ENCODE data around the gene GIPC3. TPM values are rescaled to one million over a fixed set of nuclear protein-coding genes. Genes with fewer than 3 reads are reported as not detected.

Gene GIPC3
- total RNA-seq, 2 experiments from 2014 or later: 1.1 TPM

DNA sequence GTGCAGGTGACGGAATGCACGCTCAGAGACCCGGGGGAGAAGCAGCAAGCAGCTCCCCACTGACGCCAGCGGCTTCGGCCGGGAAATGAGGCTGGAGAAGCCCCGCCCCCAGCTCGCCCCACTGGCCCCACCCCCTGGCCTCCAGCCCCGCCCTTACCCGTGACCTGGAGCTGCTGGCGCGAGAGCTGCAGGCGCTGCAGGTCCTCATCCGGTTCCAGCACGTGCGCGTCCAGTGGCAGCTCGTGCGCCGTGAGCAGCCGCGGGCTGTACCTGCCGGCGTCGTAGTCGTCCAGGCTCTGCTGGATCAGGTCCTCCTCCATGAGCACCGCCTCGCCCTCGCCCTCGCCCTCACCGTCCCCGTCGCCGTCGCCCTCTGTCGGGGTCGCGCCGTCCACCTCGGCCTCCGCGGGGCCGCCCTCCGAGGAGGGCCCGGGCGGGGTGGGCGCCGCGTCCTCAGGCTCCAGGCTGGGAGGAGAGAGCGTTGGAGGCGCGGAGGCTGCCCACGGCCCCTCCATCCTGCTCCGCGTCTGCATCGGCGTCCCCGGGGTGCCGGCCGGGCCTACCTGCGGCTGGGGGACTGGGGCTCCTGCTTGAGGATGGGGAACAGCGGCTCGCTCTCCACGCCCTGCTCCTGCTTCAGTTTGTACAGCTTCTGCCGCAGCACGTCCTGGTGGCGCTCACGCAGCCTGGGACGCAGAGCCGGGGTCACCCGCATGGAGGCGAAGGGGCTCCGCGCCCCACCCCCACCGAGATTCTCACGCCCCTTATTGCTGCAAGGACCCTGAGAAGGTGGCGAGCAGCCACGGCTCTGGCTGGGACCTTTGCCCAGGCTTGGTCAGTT is 27.8 kb downstream of the GIPC3 start:
- Mint-ChIP-seq H3K4me3 (no peak overlapping the region), H3K36me3 (ENCODE audit: low read depth) (peaks cover 20% of the 10 kb centered on the region), H3K9me3 (no peaks in the 10 kb centered on the region), H3K27ac (no peak overlapping the region), H3K4me1 (ENCODE audit: low read depth) (peaks cover 10% of the 10 kb centered on the region), H3K27me3 (no peaks in the 10 kb centered on the region)
- intact Hi-C loops (cut with DNase I, micrococcal nuclease): no loop called here
- ATAC-seq (ENCODE audit: poor library complexity): no peak
- ChIA-PET POLR2A (no interaction called here), CTCF (no interaction called here)
- H3K27me3 ChIP-seq (ENCODE audit: control insufficient read depth in 1 of 2, insufficient read depth in 2 of 2, low read length in 2 of 2): no peaks in the 10 kb centered on the region
- TF ChIP-seq, protein P1, sequence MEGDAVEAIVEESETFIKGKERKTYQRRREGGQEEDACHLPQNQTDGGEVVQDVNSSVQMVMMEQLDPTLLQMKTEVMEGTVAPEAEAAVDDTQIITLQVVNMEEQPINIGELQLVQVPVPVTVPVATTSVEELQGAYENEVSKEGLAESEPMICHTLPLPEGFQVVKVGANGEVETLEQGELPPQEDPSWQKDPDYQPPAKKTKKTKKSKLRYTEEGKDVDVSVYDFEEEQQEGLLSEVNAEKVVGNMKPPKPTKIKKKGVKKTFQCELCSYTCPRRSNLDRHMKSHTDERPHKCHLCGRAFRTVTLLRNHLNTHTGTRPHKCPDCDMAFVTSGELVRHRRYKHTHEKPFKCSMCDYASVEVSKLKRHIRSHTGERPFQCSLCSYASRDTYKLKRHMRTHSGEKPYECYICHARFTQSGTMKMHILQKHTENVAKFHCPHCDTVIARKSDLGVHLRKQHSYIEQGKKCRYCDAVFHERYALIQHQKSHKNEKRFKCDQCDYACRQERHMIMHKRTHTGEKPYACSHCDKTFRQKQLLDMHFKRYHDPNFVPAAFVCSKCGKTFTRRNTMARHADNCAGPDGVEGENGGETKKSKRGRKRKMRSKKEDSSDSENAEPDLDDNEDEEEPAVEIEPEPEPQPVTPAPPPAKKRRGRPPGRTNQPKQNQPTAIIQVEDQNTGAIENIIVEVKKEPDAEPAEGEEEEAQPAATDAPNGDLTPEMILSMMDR (IDR thresholded peaks at IDR 0.05): no peak
- H3K4me3 ChIP-seq (ENCODE audit: low read length): no peak overlapping the region
- DNase-seq: no peak
- no peak overlapping the region for H3K27ac ChIP-seq (ENCODE audit: low read depth in 1 of 2, low read length in 2 of 2)
- peaks cover 43% of the 10 kb centered on the region for H3K36me3 ChIP-seq (ENCODE audit: insufficient read depth, low read length)
- peaks cover 0 to 20% of the 10 kb centered on the region in 2 experiments for H3K9me3 ChIP-seq (ENCODE audit: control insufficient read depth in 1 of 2, insufficient read depth in 1 of 2, low read length in 2 of 2)
- H3K4me1 ChIP-seq (ENCODE audit: insufficient read depth, low read length): peaks cover 12% of the 10 kb centered on the region

DNA sequence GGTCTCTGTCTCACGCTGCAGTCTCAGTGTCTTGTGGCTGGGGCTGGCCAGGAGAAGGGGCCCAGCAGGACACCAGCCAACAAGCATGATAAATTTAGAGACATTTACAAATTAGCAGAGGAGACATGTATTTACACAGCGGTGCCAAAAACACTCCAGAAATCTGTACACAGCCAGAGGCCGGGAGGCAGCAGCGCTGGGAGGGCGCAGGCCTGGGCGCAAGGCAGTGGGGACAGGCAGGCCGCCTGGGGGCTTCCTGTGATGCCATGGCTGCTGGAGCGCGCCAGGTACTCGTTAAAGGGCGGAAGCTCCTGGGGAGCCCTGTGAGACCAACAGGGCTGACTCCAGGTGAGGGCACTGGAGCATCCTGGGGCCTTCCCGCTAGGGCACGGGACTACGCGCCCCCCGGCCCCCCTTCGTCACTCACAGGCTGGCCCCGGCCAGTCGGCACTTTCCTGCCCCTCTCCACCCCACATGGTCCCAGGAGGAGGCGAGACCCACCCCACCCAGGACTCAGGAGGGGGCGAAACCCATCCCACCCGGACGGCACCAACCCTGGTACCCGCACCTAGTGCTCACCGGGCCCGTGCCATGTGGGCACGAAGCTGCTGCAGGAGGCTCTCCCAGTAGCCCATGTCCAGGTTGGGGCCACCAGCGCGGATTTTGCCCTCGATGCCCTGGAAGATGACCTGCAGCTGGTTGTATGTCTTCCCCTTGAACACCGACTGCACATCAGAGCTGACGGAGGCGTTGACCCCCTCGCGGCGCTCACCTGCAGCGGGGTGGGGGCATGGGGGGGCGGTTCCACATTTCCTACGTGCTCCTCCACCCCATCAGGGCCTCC is 28.8 kb downstream of the GIPC3 start:
- intact Hi-C loops (cut with DNase I, micrococcal nuclease): no loop called here
- H3K27ac Mint-ChIP-seq: no peak overlapping the region
- Histone ChIP-seq H3K9me3 (ENCODE audit: control insufficient read depth in 1 of 2, insufficient read depth in 1 of 2, low read length in 2 of 2) (peaks cover 0 to 17% of the 10 kb centered on the region in 2 experiments), H3K27me3 (ENCODE audit: control insufficient read depth in 1 of 2, insufficient read depth in 2 of 2, low read length in 2 of 2) (no peaks in the 10 kb centered on the region), H3K4me1 (ENCODE audit: insufficient read depth, low read length) (peaks cover 15% of the 10 kb centered on the region), H3K4me3 (ENCODE audit: low read length) (no peak overlapping the region), H3K27ac (ENCODE audit: low read depth in 1 of 2, low read length in 2 of 2) (no peak overlapping the region), H3K36me3 (ENCODE audit: insufficient read depth, low read length) (peaks cover 45% of the 10 kb centered on the region)
- DNase-seq (no peak), ATAC-seq (ENCODE audit: poor library complexity) (no peak)
- no peaks in the 10 kb centered on the region for H3K9me3 Mint-ChIP-seq
- CTCF ChIA-PET: no interaction called here
- POLR2A ChIA-PET: no interaction called here
- H3K4me1 Mint-ChIP-seq (ENCODE audit: low read depth): peaks cover 7% of the 10 kb centered on the region
- TF ChIP-seq, protein P1 (IDR thresholded peaks at IDR 0.05): no peak
- no peaks in the 10 kb centered on the region for H3K27me3 Mint-ChIP-seq
- peaks cover 21% of the 10 kb centered on the region for H3K36me3 Mint-ChIP-seq (ENCODE audit: low read depth)
- no peak overlapping the region for H3K4me3 Mint-ChIP-seq

DNA sequence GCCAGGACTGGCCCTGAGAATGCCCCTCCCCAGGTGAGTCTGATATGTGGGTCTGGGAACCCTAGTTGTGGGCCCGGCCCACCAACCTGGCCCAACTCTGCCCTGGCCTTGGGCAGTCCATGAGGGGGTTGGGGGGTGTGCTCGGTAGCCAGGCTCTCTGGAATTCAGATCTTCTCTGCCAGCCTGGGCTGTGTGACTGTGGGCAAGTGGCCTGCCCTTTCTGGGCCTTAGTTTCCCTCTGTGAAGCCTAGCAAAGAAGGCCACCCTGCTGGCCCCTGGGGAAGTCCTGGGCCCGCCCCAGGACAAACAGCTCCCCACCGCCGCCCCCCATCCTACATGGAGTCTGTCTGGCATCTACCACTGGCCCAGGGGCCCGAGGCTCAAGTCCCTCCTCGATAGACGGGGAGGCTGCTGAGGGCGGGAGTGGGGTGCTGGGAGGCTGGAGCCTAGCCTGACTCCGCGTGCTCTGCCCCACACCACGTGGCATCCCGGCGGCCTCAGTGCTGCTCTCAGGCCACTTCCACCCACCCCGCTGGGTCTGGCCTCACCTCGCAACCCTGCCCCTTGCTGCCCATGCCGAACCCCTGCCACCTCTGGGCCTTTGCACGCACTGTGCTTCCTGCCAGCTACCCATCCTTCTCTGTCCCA is 29.7 kb downstream of the GIPC3 start:
- Mint-ChIP-seq H3K9me3 (no peaks in the 10 kb centered on the region), H3K4me3 (no peak overlapping the region), H3K27ac (no peak overlapping the region), H3K36me3 (ENCODE audit: low read depth) (peaks cover 24% of the 10 kb centered on the region), H3K27me3 (no peaks in the 10 kb centered on the region), H3K4me1 (ENCODE audit: low read depth) (peaks cover 7% of the 10 kb centered on the region)
- H3K4me1 ChIP-seq (ENCODE audit: insufficient read depth, low read length): peaks cover 15% of the 10 kb centered on the region
- DNase-seq (no peak), ATAC-seq (ENCODE audit: poor library complexity) (no peak)
- POLR2A ChIA-PET: no interaction called here
- no peak overlapping the region for H3K4me3 ChIP-seq (ENCODE audit: low read length)
- H3K27ac ChIP-seq (ENCODE audit: low read depth in 1 of 2, low read length in 2 of 2): no peak overlapping the region
- peaks cover 54% of the 10 kb centered on the region for H3K36me3 ChIP-seq (ENCODE audit: insufficient read depth, low read length)
- no peaks in the 10 kb centered on the region for H3K27me3 ChIP-seq (ENCODE audit: control insufficient read depth in 1 of 2, insufficient read depth in 2 of 2, low read length in 2 of 2)
- CTCF ChIA-PET: no interaction called here
- intact Hi-C loops (cut with DNase I, micrococcal nuclease): no loop called here
- TF ChIP-seq, protein P1 (IDR thresholded peaks at IDR 0.05): no peak
- peaks cover 0 to 11% of the 10 kb centered on the region in 2 experiments for H3K9me3 ChIP-seq (ENCODE audit: control insufficient read depth in 1 of 2, insufficient read depth in 1 of 2, low read length in 2 of 2)

Data from CD4-positive, alpha-beta T cell (primary cell).